Measurements from ENCODE around the gene WDR75. TPM values are rescaled to one million over a fixed set of nuclear protein-coding genes. Genes with fewer than 3 reads are reported as not detected.

Gene WDR75
- total and polyA plus RNA-seq, 2 of the 13 experiments (the other 11 are each of a cell fraction or from before 2014, with no cell fraction given) = 63.0 to 74.1 TPM

DNA sequence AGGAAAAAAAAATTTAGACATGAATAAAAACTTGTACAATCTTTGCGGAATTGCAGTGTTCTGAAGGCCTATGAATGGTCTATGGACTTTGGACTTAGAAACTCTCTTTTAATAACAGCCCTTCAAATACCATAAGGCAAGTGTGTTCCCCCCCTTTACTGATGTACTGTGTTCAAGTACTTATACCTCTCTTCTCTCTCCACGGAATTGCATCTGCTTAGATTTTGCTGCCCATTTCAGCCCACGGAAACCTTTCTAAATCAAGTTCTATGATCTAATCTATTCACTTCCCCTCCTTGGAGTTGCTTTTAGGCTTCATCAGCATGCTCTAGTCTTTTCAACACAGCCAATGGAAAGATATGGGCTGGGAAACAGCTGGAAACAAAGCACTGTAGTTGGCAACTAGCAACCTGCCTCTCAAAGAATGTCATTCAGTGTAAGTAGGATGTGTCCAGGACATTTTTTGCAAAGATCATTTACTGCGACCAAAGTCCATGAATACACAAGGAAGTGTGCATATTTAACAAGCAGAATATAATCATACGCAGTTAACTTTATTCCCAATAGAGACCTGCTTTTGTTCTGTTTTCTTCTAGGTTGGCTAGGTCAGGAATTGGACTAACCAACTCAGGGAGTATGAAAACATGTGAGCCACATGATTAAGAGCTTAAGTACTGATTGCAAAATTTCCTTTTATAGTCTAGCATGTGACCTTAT lies 81.3 kb downstream of the WDR75 start (continued):
- TF ChIP-seq HES4 (CRISPR knock-in tag; IDR thresholded peaks at IDR 0.05; ENCODE audit: borderline replicate concordance) (no peak), ARID2 (CRISPR knock-in tag; IDR thresholded peaks at IDR 0.05; ENCODE audit: borderline replicate concordance) (no peak), MBNL3 (CRISPR knock-in tag; conservative IDR thresholded peaks at IDR 0.05) (no peak), MTA1 (CRISPR knock-in tag; IDR thresholded peaks at IDR 0.05; ENCODE audit: borderline replicate concordance) (no peak), HOXA5 (CRISPR knock-in tag; IDR thresholded peaks at IDR 0.05) (0 out of 2 replicates have a peak, but pooled peaks have one; percentile 19), ZNF766 (CRISPR knock-in tag; IDR thresholded peaks at IDR 0.05; ENCODE audit: borderline replicate concordance) (no peak), KLF6 (CRISPR knock-in tag; IDR thresholded peaks at IDR 0.05) (no peak), ZNF543 (CRISPR knock-in tag; IDR thresholded peaks at IDR 0.05) (no peak), ZNF441 (CRISPR knock-in tag; IDR thresholded peaks at IDR 0.05; ENCODE audit: borderline replicate concordance) (no peak), CHD4 (IDR thresholded peaks at IDR 0.05; ENCODE audit: borderline replicate concordance, low read length) (peak; percentile 71; the same call in 1 of the 2 replicates), HNRNPL (IDR thresholded peaks at IDR 0.05; ENCODE audit: low read depth, low read length) (no peak), ZNF329 (CRISPR knock-in tag; IDR thresholded peaks at IDR 0.05; ENCODE audit: low read depth) (no peak), STAT5B (CRISPR knock-in tag; IDR thresholded peaks at IDR 0.05) (no peak), ZNF12 (CRISPR knock-in tag; IDR thresholded peaks at IDR 0.05) (no peak)
- TF ChIP-seq, protein P1, sequence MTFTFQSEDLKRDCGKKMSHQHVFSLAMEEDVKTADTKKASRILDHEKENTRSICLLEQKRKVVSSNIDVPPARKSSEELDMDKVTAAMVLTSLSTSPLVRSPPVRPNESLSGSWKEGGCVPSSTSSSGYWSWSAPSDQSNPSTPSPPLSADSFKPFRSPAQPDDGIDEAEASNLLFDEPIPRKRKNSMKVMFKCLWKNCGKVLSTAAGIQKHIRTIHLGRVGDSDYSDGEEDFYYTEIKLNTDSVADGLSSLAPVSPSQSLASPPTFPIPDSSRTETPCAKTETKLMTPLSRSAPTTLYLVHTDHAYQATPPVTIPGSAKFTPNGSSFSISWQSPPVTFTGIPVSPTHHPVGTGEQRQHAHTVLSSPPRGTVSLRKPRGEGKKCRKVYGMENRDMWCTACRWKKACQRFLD (CRISPR knock-in tag; IDR thresholded peaks at IDR 0.05; ENCODE audit: borderline replicate concordance) = no peak
- TF ChIP-seq, protein P2, sequence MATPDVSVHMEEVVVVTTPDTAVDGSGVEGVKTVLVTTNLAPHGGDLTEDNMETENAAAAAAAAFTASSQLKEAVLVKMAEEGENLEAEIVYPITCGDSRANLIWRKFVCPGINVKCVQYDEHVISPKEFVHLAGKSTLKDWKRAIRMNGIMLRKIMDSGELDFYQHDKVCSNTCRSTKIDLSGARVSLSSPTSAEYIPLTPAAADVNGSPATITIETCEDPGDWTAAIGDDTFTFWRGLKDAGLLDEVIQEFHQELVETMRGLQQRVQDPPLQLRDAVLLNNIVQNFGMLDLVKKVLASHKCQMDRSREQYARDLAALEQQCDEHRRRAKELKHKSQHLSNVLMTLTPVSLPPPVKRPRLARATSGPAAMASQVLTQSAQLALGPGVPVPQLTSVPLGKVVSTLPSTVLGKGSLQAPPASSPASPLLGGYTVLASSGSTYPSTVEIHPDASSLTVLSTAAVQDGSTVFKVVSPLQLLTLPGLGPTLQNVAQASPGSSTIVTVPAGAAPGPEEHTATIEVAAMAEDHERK (CRISPR knock-in tag; IDR thresholded peaks at IDR 0.05; ENCODE audit: low read depth) = no peak
- TF ChIP-seq, protein P3, sequence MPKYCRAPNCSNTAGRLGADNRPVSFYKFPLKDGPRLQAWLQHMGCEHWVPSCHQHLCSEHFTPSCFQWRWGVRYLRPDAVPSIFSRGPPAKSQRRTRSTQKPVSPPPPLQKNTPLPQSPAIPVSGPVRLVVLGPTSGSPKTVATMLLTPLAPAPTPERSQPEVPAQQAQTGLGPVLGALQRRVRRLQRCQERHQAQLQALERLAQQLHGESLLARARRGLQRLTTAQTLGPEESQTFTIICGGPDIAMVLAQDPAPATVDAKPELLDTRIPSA (CRISPR knock-in tag; IDR thresholded peaks at IDR 0.05; ENCODE audit: borderline replicate concordance) = no peak
- TF ChIP-seq, protein P4, sequence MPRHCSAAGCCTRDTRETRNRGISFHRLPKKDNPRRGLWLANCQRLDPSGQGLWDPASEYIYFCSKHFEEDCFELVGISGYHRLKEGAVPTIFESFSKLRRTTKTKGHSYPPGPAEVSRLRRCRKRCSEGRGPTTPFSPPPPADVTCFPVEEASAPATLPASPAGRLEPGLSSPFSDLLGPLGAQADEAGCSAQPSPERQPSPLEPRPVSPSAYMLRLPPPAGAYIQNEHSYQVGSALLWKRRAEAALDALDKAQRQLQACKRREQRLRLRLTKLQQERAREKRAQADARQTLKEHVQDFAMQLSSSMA (CRISPR knock-in tag; IDR thresholded peaks at IDR 0.05) = no peak
- TF ChIP-seq, protein P5, sequence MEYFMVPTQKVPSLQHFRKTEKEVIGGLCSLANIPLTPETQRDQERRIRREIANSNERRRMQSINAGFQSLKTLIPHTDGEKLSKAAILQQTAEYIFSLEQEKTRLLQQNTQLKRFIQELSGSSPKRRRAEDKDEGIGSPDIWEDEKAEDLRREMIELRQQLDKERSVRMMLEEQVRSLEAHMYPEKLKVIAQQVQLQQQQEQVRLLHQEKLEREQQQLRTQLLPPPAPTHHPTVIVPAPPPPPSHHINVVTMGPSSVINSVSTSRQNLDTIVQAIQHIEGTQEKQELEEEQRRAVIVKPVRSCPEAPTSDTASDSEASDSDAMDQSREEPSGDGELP (IDR thresholded peaks at IDR 0.05; ENCODE audit: borderline replicate concordance, low read depth) = peak; percentile 77
- TF ChIP-seq, protein P6, sequence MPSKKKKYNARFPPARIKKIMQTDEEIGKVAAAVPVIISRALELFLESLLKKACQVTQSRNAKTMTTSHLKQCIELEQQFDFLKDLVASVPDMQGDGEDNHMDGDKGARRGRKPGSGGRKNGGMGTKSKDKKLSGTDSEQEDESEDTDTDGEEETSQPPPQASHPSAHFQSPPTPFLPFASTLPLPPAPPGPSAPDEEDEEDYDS (CRISPR knock-in tag; IDR thresholded peaks at IDR 0.05) = peak; percentile 52; the same call in 1 of the 2 replicates
